Lung (tissue), 12 donors: ENCODE results near the gene NTM. TPM values are rescaled to one million over a fixed set of nuclear protein-coding genes. Genes with fewer than 3 reads are reported as not detected.
A peak's percentile ranks its signal among the peaks of the same experiment; 100 is the strongest.
"Not testable (repeated sequence)": the region's sequence is repeated elsewhere in the genome, so short reads cannot be mapped to it uniquely, and the experiment has no call there.

Experiments
- ATAC-seq: fragments of 200-7000 bp; cut with Tn5 transposase; one replicate; pipeline ENCODE4 v1.9.1; 2020; ENCODE audit warnings: moderate number of reproducible peaks; ENCODE audit not compliant: insufficient read depth, low FRiP score
- DNase-seq, 3 donors: peaks; one replicate each; pipeline ENCODE4 v3.0.0-alpha.2; 2013 to 2017
- H3K27ac ChIP-seq, 2 donors: one replicate each; pipeline ENCODE4 v1.5.1; 2013; ENCODE audit warnings: mild to moderate bottlenecking in 2 of 2, moderate library complexity in 2 of 2, control low read depth in 1 of 2, inconsistent platforms in 1 of 2, low read depth in 1 of 2, low read length in 1 of 2
- H3K27me3 ChIP-seq, 3 donors: one replicate each; pipeline ENCODE4 v1.5.1; 2013; ENCODE audit warnings: low read length in 2 of 3; ENCODE audit not compliant: control insufficient read depth in 3 of 3, insufficient read depth in 3 of 3
- H3K36me3 ChIP-seq, 4 donors: one replicate each; pipeline ENCODE4 v1.5.1; 2013; ENCODE audit warnings: low read length in 4 of 4, mild to moderate bottlenecking in 1 of 4, moderate library complexity in 1 of 4; ENCODE audit not compliant: control insufficient read depth in 4 of 4, insufficient read depth in 4 of 4
- H3K4me1 ChIP-seq, 5 donors: one replicate each; pipeline ENCODE4 v1.5.1; 2013; ENCODE audit warnings: low read length in 5 of 5, mild to moderate bottlenecking in 2 of 5, moderate library complexity in 1 of 5; ENCODE audit not compliant: control insufficient read depth in 5 of 5, insufficient read depth in 5 of 5
- H3K4me3 ChIP-seq: one replicate; pipeline ENCODE4 v1.5.1; 2013; ENCODE audit warnings: mild to moderate bottlenecking, control low read depth, moderate library complexity
- H3K9ac ChIP-seq, 2 donors: one replicate each; pipeline ENCODE4 v1.5.1; 2013; ENCODE audit warnings: low read length in 2 of 2, control low read depth in 1 of 2; ENCODE audit not compliant: insufficient read depth in 1 of 2
- H3K9me3 ChIP-seq, 4 donors: one replicate each; pipeline ENCODE4 v1.5.1; 2013; ENCODE audit warnings: low read length in 3 of 4, mild to moderate bottlenecking in 1 of 4, moderate library complexity in 1 of 4; ENCODE audit not compliant: control insufficient read depth in 4 of 4, insufficient read depth in 3 of 4
- CTCF ChIP-seq: IDR thresholded peaks from 2 replicates; pipeline ENCODE4 v1.5.1; 2012; ENCODE audit warnings: mild to moderate bottlenecking; ENCODE audit errors: control extremely low read depth, extremely low read depth
- WGBS, 2 donors: extraction: QIAGEN DNeasy Blood & Tissue Kit; methylation state at CpG; one replicate each; pipeline ENCODE4 v1.1.7; 2013; 5-methylcytosine and 5-hydroxymethylcytosine counted together
- polyA plus RNA-seq, 2 donors: library from polyadenylated mRNA; stranded (reverse); fragments of 200-250 nt; gene quantifications; one replicate each; pipeline ENCODE4 v1.2.1, GENCODE V29; 2013
- total RNA-seq, 2 donors: library from RNA; depleted of rRNA in 1 of 2; stranded (reverse); fragments of >200 nt in 1 of 2; gene quantifications; one replicate each; pipeline ENCODE4 v1.2.1, GENCODE V29; 2014 to 2021
- donor health status: control.
- donor health status: control.
- donor health status: Bipolar disorder and iron deficiency.
- donor health status: healthy.
- donor health status: DM: yes; HTN: yes; CAD: no.

Gene NTM
- total and polyA plus RNA-seq, 4 donors, result 0.39 to 30.9 (median 7.2) TPM

DNA sequence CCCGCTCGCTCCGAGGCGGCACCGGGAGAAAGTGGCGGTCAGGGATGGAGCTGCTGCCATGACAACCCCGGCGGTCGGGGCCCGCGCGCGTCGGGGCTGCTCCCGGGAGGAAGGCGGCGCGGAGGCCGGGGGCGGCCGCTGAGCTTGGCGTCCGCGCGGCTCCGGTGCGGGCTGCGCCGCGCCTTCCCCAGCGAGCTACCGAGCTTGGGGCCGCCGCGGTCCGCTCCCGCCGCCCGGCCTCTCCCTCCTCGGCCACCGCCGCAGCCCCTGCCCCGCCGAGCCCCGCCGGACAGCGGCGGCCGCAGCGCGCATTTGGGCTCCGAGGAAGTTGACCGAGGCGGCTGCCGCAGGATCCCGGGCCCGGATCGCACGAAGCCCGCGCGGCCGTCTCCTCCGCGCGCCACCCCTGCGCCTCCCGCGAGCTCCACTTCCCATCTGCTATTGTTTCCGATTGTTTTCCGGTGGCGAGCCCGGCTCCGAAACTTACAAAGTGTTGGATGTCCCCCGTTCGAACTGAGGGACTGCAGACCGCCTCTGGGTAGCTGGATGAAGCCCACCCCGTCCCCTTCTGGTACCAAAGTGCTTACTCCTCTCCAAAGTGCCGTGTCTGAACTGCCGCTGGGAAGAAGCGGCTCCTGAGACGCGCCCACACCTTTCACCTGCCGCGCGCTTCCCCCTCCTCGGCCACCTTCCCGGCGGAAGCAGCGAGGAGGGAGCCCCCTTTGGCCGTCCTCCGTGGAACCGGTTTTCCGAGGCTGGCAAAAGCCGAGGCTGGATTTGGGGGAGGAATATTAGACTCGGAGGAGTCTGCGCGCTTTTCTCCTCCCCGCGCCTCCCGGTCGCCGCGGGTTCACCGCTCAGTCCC lies 540.3 kb downstream of the NTM start:
- DNase-seq, result peak; percentile 62 to 75 (median 67)
- no peak overlapping the region for H3K9ac ChIP-seq
- peaks cover 0 to 22% (median 4%) of the 10 kb centered on the region in 5 donors for H3K4me1 ChIP-seq
- ATAC-seq, result no peak
- H3K4me3 ChIP-seq, result no peak overlapping the region
- H3K36me3 ChIP-seq, result no peaks in the 10 kb centered on the region
- peaks cover 17 to 36% (median 19%) of the 10 kb centered on the region in 3 donors for H3K27me3 ChIP-seq
- 0 to 3% methylated on average over 69 to 105 of the region's 105 CpGs for WGBS, 2 donors
- H3K9me3 ChIP-seq, result peaks cover 0 to 7% (median 0%) of the 10 kb centered on the region in 4 donors
- peak overlapping the region in 1 of 2 donors; percentile 27 for H3K27ac ChIP-seq
- no peak for TF ChIP-seq CTCF

- not testable (repeated sequence) for H3K9me3 ChIP-seq, H3K27ac ChIP-seq, DNase-seq, H3K4me3 ChIP-seq, H3K36me3 ChIP-seq, H3K9ac ChIP-seq, ATAC-seq
- peaks cover 17 to 33% (median 19%) of the 10 kb centered on the region in 3 donors for H3K27me3 ChIP-seq
- WGBS, 2 donors, result 15% methylated on average over 31 to 33 of the region's 36 CpGs
- H3K4me1 ChIP-seq, result peaks cover 0 to 25% (median 5%) of the 10 kb centered on the region in 5 donors
Measured at GRCh38 chr11:131911388-131912032, 541.1 kb downstream of the NTM start.

DNA sequence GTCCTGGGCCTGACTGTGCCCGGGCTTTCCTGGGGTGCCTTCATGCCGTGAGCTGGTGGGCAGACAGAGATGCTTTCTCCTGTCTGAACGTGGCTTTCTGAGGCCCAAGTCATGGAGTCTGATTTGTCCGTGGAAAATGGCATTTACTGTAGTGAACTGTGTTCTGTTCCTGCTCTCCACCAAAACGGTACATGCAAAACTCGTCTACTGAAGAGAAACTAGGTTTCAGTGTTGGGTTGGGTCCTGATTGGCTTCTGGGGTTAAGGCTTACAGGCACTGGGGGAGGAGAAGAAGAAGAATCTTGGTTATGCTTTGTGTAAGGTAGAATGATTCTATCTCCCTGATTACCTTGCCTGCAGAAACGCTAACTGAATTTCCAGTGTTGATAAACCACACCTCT lies 541.7 kb downstream of the NTM start:
- Histone ChIP-seq H3K36me3 (peaks cover 0 to 2% (median 0%) of the 10 kb centered on the region in 4 donors), H3K27me3 (peaks cover 17 to 31% (median 19%) of the 10 kb centered on the region in 3 donors), H3K9me3 (peaks cover 0 to 7% (median 0%) of the 10 kb centered on the region in 4 donors), H3K4me1 (peaks cover 0 to 29% (median 6%) of the 10 kb centered on the region in 5 donors), H3K27ac (no peak overlapping the region), H3K9ac (no peak overlapping the region), H3K4me3 (no peak overlapping the region)
- no peak for DNase-seq
- ATAC-seq, result no peak
- 57 to 59% methylated on average over 7 of the region's 7 CpGs for WGBS, 2 donors
- no peak for TF ChIP-seq CTCF

- WGBS, 2 donors, result 80 to 88% methylated on average over 4 of the region's 4 CpGs
- TF ChIP-seq CTCF, result no peak
- ATAC-seq, result no peak
- no peak for DNase-seq
- H3K27ac ChIP-seq, result no peak overlapping the region
- H3K9me3 ChIP-seq, result peaks cover 0 to 7% (median 0%) of the 10 kb centered on the region in 4 donors
- no peak overlapping the region for H3K9ac ChIP-seq
- H3K36me3 ChIP-seq, result peaks cover 0 to 2% (median 0%) of the 10 kb centered on the region in 4 donors
- H3K4me1 ChIP-seq, result peaks cover 0 to 28% (median 6%) of the 10 kb centered on the region in 5 donors
- H3K4me3 ChIP-seq, result no peak overlapping the region
- peaks cover 15 to 22% (median 17%) of the 10 kb centered on the region in 3 donors for H3K27me3 ChIP-seq
Measured at GRCh38 chr11:131913267-131913666, 542.9 kb downstream of the NTM start.
